AG09309 (cell line): ENCODE results near the gene MAP4K2.

Experiments used
- DNase-seq: peaks from one replicate; pipeline ENCODE4 v3.0.0-alpha.2; 2010; ENCODE audit warnings: low read depth
- H3K4me3 ChIP-seq: 2 replicates; pipeline ENCODE4 v1.5.1; 2011; ENCODE audit warnings: mild to moderate bottlenecking, low read depth, low read length, moderate library complexity; ENCODE audit not compliant: control insufficient read depth
- CTCF ChIP-seq: IDR thresholded peaks from 2 replicates; pipeline ENCODE4 v1.5.1; 2011; ENCODE audit warnings: mild to moderate bottlenecking, low read depth, low read length, inconsistent platforms; ENCODE audit not compliant: insufficient read depth, control insufficient read depth; ENCODE audit errors: missing control alignments

Gene MAP4K2

GRCh38 chr11:64791781-64792291, 11.2 kb downstream of the MAP4K2 start:
- no peak for DNase-seq
- H3K4me3 ChIP-seq = no peak overlapping the region
- no peak for TF ChIP-seq CTCF

- H3K4me3 ChIP-seq = no peak overlapping the region
- TF ChIP-seq CTCF = no peak
- DNase-seq = no peak
These were observed 12.6 kb downstream of the MAP4K2 start for GRCh38 chr11:64790205-64791095.

- no peak for DNase-seq
- H3K4me3 ChIP-seq = no peak overlapping the region
- TF ChIP-seq CTCF = no peak
These were observed 13.4 kb downstream of the MAP4K2 start for GRCh38 chr11:64789331-64790204.

- no peak overlapping the region for H3K4me3 ChIP-seq
- no peak for DNase-seq
- no peak for TF ChIP-seq CTCF
These were observed 14.4 kb downstream of the MAP4K2 start for GRCh38 chr11:64788321-64789215.

- TF ChIP-seq CTCF = peak; percentile 89
- DNase-seq = no peak
- no peak overlapping the region for H3K4me3 ChIP-seq
These were observed 15.3 kb downstream of the MAP4K2 start for GRCh38 chr11:64787526-64788320.

GRCh38 chr11:64786308-64786707, 16.7 kb downstream of the MAP4K2 start:
- no peak for DNase-seq
- TF ChIP-seq CTCF = no peak
- H3K4me3 ChIP-seq = no peak overlapping the region
